Measurements from ENCODE around the gene BRCA1. TPM values are rescaled to one million over a fixed set of nuclear protein-coding genes. Genes with fewer than 3 reads are reported as not detected.

The BRCA1 gene
- polyA plus RNA-seq, 1 donor from 2014 or later: 1.0 TPM

GRCh38 chr17:43027091-43028032 is 97.8 kb downstream of the BRCA1 start:
- H3K9me3 ChIP-seq (ENCODE audit: low read length): no peaks in the 10 kb centered on the region
- H3K79me2 ChIP-seq (replicated peaks; ENCODE audit: insufficient read depth, low read length): peaks cover 12% of the 10 kb centered on the region
- H3K4me3 ChIP-seq (ENCODE audit: low read length): no peak overlapping the region
- no peak overlapping the region for H2AFZ ChIP-seq (ENCODE audit: low read depth, low read length)
- H3K9me2 ChIP-seq (ENCODE audit: insufficient read depth, low read length): no peaks in the 10 kb centered on the region
- no peaks in the 10 kb centered on the region for H4K20me1 ChIP-seq (ENCODE audit: insufficient read depth)
- no peak overlapping the region for H3K27ac ChIP-seq (ENCODE audit: low read length)
- H3K4me2 ChIP-seq (ENCODE audit: low read length): no peak overlapping the region
- no peak for TF ChIP-seq EP300 (conservative IDR thresholded peaks at IDR 0.05; ENCODE audit: poor library complexity, severe bottlenecking)
- no peak for TF ChIP-seq RAD21 (conservative IDR thresholded peaks at IDR 0.05)
- TF ChIP-seq TAF1 (IDR thresholded peaks at IDR 0.05; ENCODE audit: low read depth): no peak
- TF ChIP-seq EZH2 (IDR thresholded peaks at IDR 0.05; ENCODE audit: borderline replicate concordance, insufficient read depth, low read length, poor library complexity, severe bottlenecking): no peak
- no peak for TF ChIP-seq SMC3 (conservative IDR thresholded peaks at IDR 0.05; ENCODE audit: poor library complexity)
- no peak for TF ChIP-seq CTCF (IDR thresholded peaks at IDR 0.05; ENCODE audit: poor library complexity, severe bottlenecking)
- TF ChIP-seq MXI1 (conservative IDR thresholded peaks at IDR 0.05; ENCODE audit: poor library complexity, severe bottlenecking): no peak
- TF ChIP-seq POLR2AphosphoS5 (IDR thresholded peaks at IDR 0.05): no peak
- TF ChIP-seq REST (IDR thresholded peaks at IDR 0.05; ENCODE audit: borderline replicate concordance): no peak
- H3F3A ChIP-seq (ENCODE audit: insufficient read depth, low read length, poor library complexity, severe bottlenecking): no peaks in the 10 kb centered on the region
- H3K9ac ChIP-seq (ENCODE audit: low read length): no peak overlapping the region
- H3K36me3 ChIP-seq (ENCODE audit: insufficient read depth, low read length): no peaks in the 10 kb centered on the region
- no peaks in the 10 kb centered on the region for H3K27me3 ChIP-seq (ENCODE audit: insufficient read depth, low read depth, low read length)

- Histone ChIP-seq H4K20me1 (ENCODE audit: insufficient read depth) (no peaks in the 10 kb centered on the region), H3K27me3 (ENCODE audit: insufficient read depth, low read depth, low read length) (no peaks in the 10 kb centered on the region), H3K9me3 (ENCODE audit: low read length) (no peaks in the 10 kb centered on the region), H3K9ac (ENCODE audit: low read length) (no peak overlapping the region), H3K9me2 (ENCODE audit: insufficient read depth, low read length) (no peaks in the 10 kb centered on the region), H2AFZ (ENCODE audit: low read depth, low read length) (no peak overlapping the region), H3K79me2 (replicated peaks; ENCODE audit: insufficient read depth, low read length) (peaks cover 19% of the 10 kb centered on the region), H3K4me2 (ENCODE audit: low read length) (no peak overlapping the region), H3K4me3 (ENCODE audit: low read length) (peak overlapping the region; percentile 83), H3K36me3 (ENCODE audit: insufficient read depth, low read length) (no peaks in the 10 kb centered on the region), H3F3A (ENCODE audit: insufficient read depth, low read length, poor library complexity, severe bottlenecking) (no peaks in the 10 kb centered on the region), H3K27ac (ENCODE audit: low read length) (no peak overlapping the region)
- TF ChIP-seq MXI1 (conservative IDR thresholded peaks at IDR 0.05; ENCODE audit: poor library complexity, severe bottlenecking) (no peak), CTCF (IDR thresholded peaks at IDR 0.05; ENCODE audit: poor library complexity, severe bottlenecking) (no peak), RAD21 (conservative IDR thresholded peaks at IDR 0.05) (no peak), SMC3 (conservative IDR thresholded peaks at IDR 0.05; ENCODE audit: poor library complexity) (no peak), REST (IDR thresholded peaks at IDR 0.05; ENCODE audit: borderline replicate concordance) (no peak), EZH2 (IDR thresholded peaks at IDR 0.05; ENCODE audit: borderline replicate concordance, insufficient read depth, low read length, poor library complexity, severe bottlenecking) (no peak), TAF1 (IDR thresholded peaks at IDR 0.05; ENCODE audit: low read depth) (no peak), POLR2AphosphoS5 (IDR thresholded peaks at IDR 0.05) (no peak), EP300 (conservative IDR thresholded peaks at IDR 0.05; ENCODE audit: poor library complexity, severe bottlenecking) (no peak)
These were observed 98.6 kb downstream of the BRCA1 start for GRCh38 chr17:43026595-43026994.

Measured in neural cell (in vitro differentiated cells).